Inflammatory macrophage treated with lipopolysaccharide for 4 hours (primary cell): ENCODE results near the gene RPS19BP1.
"Not testable (repeated sequence)": the region's sequence is repeated elsewhere in the genome, so short reads cannot be mapped to it uniquely, and the experiment has no call there.

Experiments used
- DNase-seq: peaks from one replicate; pipeline ENCODE4 v3.0.0-alpha.2; 2020

Gene RPS19BP1

GRCh38 chr22:39510529-39511149 lies 21.9 kb downstream of the RPS19BP1 start:
- no peak for DNase-seq

- DNase-seq, result no peak
These were observed 24.2 kb downstream of the RPS19BP1 start for GRCh38 chr22:39508393-39508792.

- DNase-seq, result not testable (repeated sequence)
These were observed 25.5 kb downstream of the RPS19BP1 start for GRCh38 chr22:39507021-39507420.

GRCh38 chr22:39504071-39504470 lies 28.5 kb downstream of the RPS19BP1 start:
- no peak for DNase-seq

GRCh38 chr22:39503630-39504029 lies 28.9 kb downstream of the RPS19BP1 start:
- no peak for DNase-seq

GRCh38 chr22:39502789-39503409 lies 29.6 kb downstream of the RPS19BP1 start:
- DNase-seq, result peak; percentile 37

- peak; percentile 98 for DNase-seq
These were observed 30.3 kb downstream of the RPS19BP1 start, which contains the start of gene MIEF1 for GRCh38 chr22:39502109-39502788. TSS of gene MIEF1 (plus strand) at chr22:39502290. CDS start at chr22:39511295, 9,005 bp downstream.

- no peak for DNase-seq
These were observed 30.9 kb downstream of the RPS19BP1 start for GRCh38 chr22:39501644-39502108.

GRCh38 chr22:39500101-39500500 lies 32.4 kb downstream of the RPS19BP1 start:
- DNase-seq, result no peak

GRCh38 chr22:39498802-39499201 lies 33.7 kb downstream of the RPS19BP1 start:
- DNase-seq, result no peak

- DNase-seq, result no peak
These were observed 34.2 kb downstream of the RPS19BP1 start for GRCh38 chr22:39498368-39498767.

- DNase-seq, result no peak
These were observed 35.1 kb downstream of the RPS19BP1 start for GRCh38 chr22:39497429-39497828.

- peak; percentile 85 for DNase-seq
These were observed 36.3 kb downstream of the RPS19BP1 start for GRCh38 chr22:39496131-39496838.

GRCh38 chr22:39494471-39495120 lies 38.0 kb downstream of the RPS19BP1 start:
- peak; percentile 89 for DNase-seq

- DNase-seq, result no peak
These were observed 38.8 kb downstream of the RPS19BP1 start for GRCh38 chr22:39493759-39494158.

- DNase-seq, result no peak
These were observed 40.4 kb downstream of the RPS19BP1 start for GRCh38 chr22:39492186-39492585.

GRCh38 chr22:39491696-39492095 lies 40.9 kb downstream of the RPS19BP1 start:
- no peak for DNase-seq

GRCh38 chr22:39490966-39491680 lies 41.4 kb downstream of the RPS19BP1 start:
- DNase-seq, result no peak

- peak; percentile 82 for DNase-seq
These were observed 42.3 kb downstream of the RPS19BP1 start for GRCh38 chr22:39490135-39490798.

- DNase-seq, result peak; percentile 25
These were observed 43.2 kb downstream of the RPS19BP1 start for GRCh38 chr22:39489094-39490068.
